HepG2 (cell line): ENCODE data around the gene ABI3. TPM values are rescaled to one million over a fixed set of nuclear protein-coding genes. Genes with fewer than 3 reads are reported as not detected.

Experiments used
- ATAC-seq: fragments of 200-7000 bp; cut with Tn5 transposase; 3 replicates; pipeline ENCODE4 v1.9.1; 2020; ENCODE audit warnings: mild to moderate bottlenecking, moderate library complexity
- BruUV-seq: library from RNA; stranded (reverse); fragments of 400-500 nt; replicated peaks from 2 replicates; lab custom pipeline; 2021; lab: Mats Ljungman, UMichigan
- CTCF ChIA-PET: fragments of 300-600 bp; formaldehyde crosslinking; extraction: SDS; loops from one replicate; lab custom pipeline; 2021; ENCODE audit warnings: low total read pairs, inconsistent platforms, low intra/inter-chr PET ratio; lab: Yijun Ruan, JAX
- POLR2A ChIA-PET: fragments of 350-600 bp; sonication (Branson Sonifier 250); formaldehyde crosslinking; loops from one replicate; lab custom pipeline; 2020; ENCODE audit warnings: antibody characterized with exemption, inconsistent platforms; lab: Yijun Ruan, JAX
- DNase-seq: peaks from one replicate; pipeline ENCODE4 v3.0.0-alpha.2; 2015; ENCODE audit warnings: low spot score
- FAIRE-seq: peaks from 3 replicates; lab custom pipeline; 2011; peaks lifted over from hg19 to GRCh38; lab: Jason Lieb, UNC
- H2AFZ ChIP-seq: one replicate; pipeline ENCODE4 v1.6.1; 2011; ENCODE audit warnings: low read length, inconsistent platforms
- H3K27ac ChIP-seq: fragments of 300-600 bp; 3 replicates; pipeline ENCODE4 v1.8.0; 2011; ENCODE audit warnings: mixed run types, mild to moderate bottlenecking, mixed read lengths, low read length, inconsistent platforms; ENCODE audit not compliant: insufficient read depth; ENCODE audit errors: extremely low read length
- H3K27me3 ChIP-seq, 2 experiments: fragments of 200-600 bp in 1 of 2; 2 replicates in 1 of 2; 3 replicates in 1 of 2; pipeline versions ENCODE4 v1.6.0 to v1.8.0; 2011; ENCODE audit warnings: low read length in 2 of 2, mild to moderate bottlenecking in 2 of 2, moderate library complexity in 2 of 2, inconsistent platforms in 1 of 2; ENCODE audit not compliant: insufficient read depth in 2 of 2, control insufficient read depth in 1 of 2
- H3K36me3 ChIP-seq, 2 experiments: fragments of 200-600 bp in 1 of 2; replicated peaks in 1 of 2; 2 replicates in 1 of 2; 3 replicates in 1 of 2; pipeline versions ENCODE4 v1.5.1 to v1.8.0; 2011; ENCODE audit warnings: low read length in 2 of 2, inconsistent platforms in 1 of 2; ENCODE audit not compliant: insufficient read depth in 2 of 2, control insufficient read depth in 1 of 2
- H3K4me1 ChIP-seq: 2 replicates; pipeline ENCODE4 v1.5.1; 2012; ENCODE audit warnings: low read length, inconsistent platforms; ENCODE audit not compliant: insufficient read depth
- H3K4me2 ChIP-seq: 2 replicates; pipeline ENCODE4 v1.6.0; 2011; ENCODE audit warnings: low read depth, low read length, inconsistent platforms
- H3K4me3 ChIP-seq, 3 experiments: fragments of 200-600 bp in 1 of 3; sonication (generic), shearing (Covaris generic) in 1 of 3; replicated peaks in 1 of 3; 2 replicates each; pipeline ENCODE4 v1.5.1; 2011 to 2016; ENCODE audit warnings: low read length in 3 of 3, inconsistent platforms in 2 of 3, low read depth in 2 of 3, mild to moderate bottlenecking in 2 of 3, control low read depth in 1 of 3, mixed read lengths in 1 of 3; ENCODE audit not compliant: insufficient read depth in 1 of 3
- H3K79me2 ChIP-seq: one replicate; pipeline ENCODE4 v1.6.1; 2011; ENCODE audit warnings: low read length, inconsistent platforms; ENCODE audit not compliant: insufficient read depth
- H3K9ac ChIP-seq: 2 replicates; pipeline ENCODE4 v1.6.0; 2011; ENCODE audit warnings: mild to moderate bottlenecking, low read depth, low read length, inconsistent platforms; ENCODE audit not compliant: insufficient read depth
- H3K9me3 ChIP-seq: 2 replicates; pipeline ENCODE4 v1.5.1; 2012; ENCODE audit warnings: mild to moderate bottlenecking, low read length
- H4K20me1 ChIP-seq: 2 replicates; pipeline ENCODE4 v1.6.0; 2011; ENCODE audit warnings: inconsistent platforms, mild to moderate bottlenecking, low read length, moderate library complexity; ENCODE audit not compliant: insufficient read depth
- BORCS8-MEF2B ChIP-seq: sonication (generic); formaldehyde crosslinking; IDR thresholded peaks from 2 replicates; pipeline ENCODE4 v1.8.0; 2022; ENCODE audit warnings: mild to moderate bottlenecking, missing genetic modification reagents
- HNRNPL ChIP-seq: fragments of 200-400 bp; formaldehyde crosslinking; IDR thresholded peaks from 2 replicates; pipeline ENCODE4 v1.6.1; 2017; ENCODE audit warnings: mild to moderate bottlenecking, low read depth, low read length
- HOXA5 ChIP-seq: sonication (generic); formaldehyde crosslinking; IDR thresholded peaks from 2 replicates; pipeline ENCODE4 v1.4.0; 2020; ENCODE audit warnings: missing genetic modification reagents
- TEAD3 ChIP-seq: optimal IDR thresholded peaks from 2 replicates; pipeline ENCODE3; 2016; ENCODE audit warnings: borderline replicate concordance
- ZFP90 ChIP-seq: sonication (generic); formaldehyde crosslinking; IDR thresholded peaks from 2 replicates; pipeline ENCODE4 v1.8.0; 2022; ENCODE audit warnings: missing genetic modification reagents, mild to moderate bottlenecking, inconsistent platforms, borderline replicate concordance
- WGBS: methylation state at CpG from one replicate; pipeline ENCODE4 v1.1.6; 2017; ENCODE audit warnings: low lambda C conversion rate; 5-methylcytosine and 5-hydroxymethylcytosine counted together
- in situ Hi-C: cut with HindIII; loops from 2 replicates; pipeline ENCODE4 v1.10.0; 2017; ENCODE audit warnings: low pct_unique_long_range_greater_than_20kb; ENCODE audit not compliant: extremely low pct_ligation_motif_present
- intact Hi-C: fragments of 100-400 bp; cut with micrococcal nuclease; formaldehyde crosslinking; loops from one replicate; pipeline ENCODE4 v1.10.0; 2022; ENCODE audit not compliant: unreplicated experiment
- polyA plus RNA-seq, 8 experiments: library from polyadenylated mRNA; depleted of rRNA in 3 of 8; stranded (reverse) in 7 of 8; unstranded in 1 of 8; fragments of >200 nt; fragmentation: Illumina TruSeq in 4 of 8; extraction: Trizol in 4 of 8; gene quantifications; 2 replicates each; pipeline versions ENCODE4 v1.2.1 to v1.2.3, GENCODE V29; 2011 to 2016; ENCODE audit warnings: low read depth in 4 of 8, missing spikeins in 1 of 8, mixed read lengths in 1 of 8; ENCODE audit not compliant: insufficient read depth in 1 of 8
- total RNA-seq, 5 experiments: library from RNA; depleted of rRNA; stranded (reverse); fragments of >200 nt; fragmentation: Illumina TruSeq; extraction: Trizol; gene quantifications; 2 replicates each; pipeline ENCODE4 v1.2.3, GENCODE V29; 2016; ENCODE audit warnings: low read depth in 1 of 5
- TF ChIP-seq, protein P1 (sequence below): sonication (generic); formaldehyde crosslinking; IDR thresholded peaks from 2 replicates; pipeline ENCODE4 v1.4.0; 2020; ENCODE audit warnings: missing genetic modification reagents, borderline replicate concordance
- TF ChIP-seq, protein P2 (sequence below): sonication (generic); formaldehyde crosslinking; IDR thresholded peaks from 2 replicates; pipeline ENCODE4 v1.4.0; 2020; ENCODE audit warnings: missing genetic modification reagents, borderline replicate concordance

Gene ABI3
- total and polyA plus RNA-seq, 2 of the 13 experiments (the other 11 are each of a cell fraction or from before 2014, with no cell fraction given) = not detected

DNA sequence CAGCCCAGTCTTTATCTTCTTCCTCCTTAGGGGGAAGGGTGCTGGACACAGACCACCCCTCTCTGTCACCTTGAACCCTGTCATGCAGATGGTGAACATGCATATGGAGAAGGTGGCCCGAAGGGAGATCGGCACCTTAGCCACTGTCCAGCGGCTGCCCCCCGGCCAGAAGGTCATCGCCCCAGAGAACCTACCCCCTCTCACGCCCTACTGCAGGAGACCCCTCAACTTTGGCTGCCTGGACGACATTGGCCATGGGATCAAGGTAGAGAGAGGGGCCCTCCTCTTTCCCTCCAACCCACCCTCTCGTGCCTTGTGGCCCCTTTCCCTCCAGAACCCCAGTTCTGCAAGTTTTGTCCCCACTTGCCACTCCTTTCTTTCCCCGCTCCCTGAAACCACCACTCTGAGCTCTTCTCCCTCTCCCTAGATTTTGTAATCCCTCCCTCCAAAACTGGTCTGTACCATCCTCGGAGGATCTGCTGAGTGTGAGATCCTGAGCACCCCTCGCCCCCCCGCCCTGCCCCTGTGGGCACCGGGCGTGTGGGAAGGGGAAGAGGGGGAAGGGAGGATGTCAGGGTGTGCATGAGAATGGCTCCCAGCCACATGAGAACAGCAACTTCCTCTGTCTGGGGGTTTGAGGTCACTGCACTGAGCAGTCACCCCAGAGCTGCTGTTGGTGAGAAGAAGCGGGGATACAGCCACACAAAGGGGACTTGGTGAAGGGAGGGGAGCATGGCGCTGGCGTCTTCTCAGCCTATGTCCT lies 7.3 kb downstream of the ABI3 start:
- ATAC-seq (no peak), FAIRE-seq (no peak), DNase-seq (no peak)
- 17% methylated on average over 15 of the region's 17 CpGs for WGBS
- no peak overlapping the region for H3K4me2 ChIP-seq
- H3K79me2 ChIP-seq = no peaks in the 10 kb centered on the region
- no peak overlapping the region for H2AFZ ChIP-seq
- POLR2A ChIA-PET = no interaction called here
- H3K4me3 ChIP-seq = no peak overlapping the region
- no peaks in the 10 kb centered on the region for H4K20me1 ChIP-seq
- TF ChIP-seq, protein P1, sequence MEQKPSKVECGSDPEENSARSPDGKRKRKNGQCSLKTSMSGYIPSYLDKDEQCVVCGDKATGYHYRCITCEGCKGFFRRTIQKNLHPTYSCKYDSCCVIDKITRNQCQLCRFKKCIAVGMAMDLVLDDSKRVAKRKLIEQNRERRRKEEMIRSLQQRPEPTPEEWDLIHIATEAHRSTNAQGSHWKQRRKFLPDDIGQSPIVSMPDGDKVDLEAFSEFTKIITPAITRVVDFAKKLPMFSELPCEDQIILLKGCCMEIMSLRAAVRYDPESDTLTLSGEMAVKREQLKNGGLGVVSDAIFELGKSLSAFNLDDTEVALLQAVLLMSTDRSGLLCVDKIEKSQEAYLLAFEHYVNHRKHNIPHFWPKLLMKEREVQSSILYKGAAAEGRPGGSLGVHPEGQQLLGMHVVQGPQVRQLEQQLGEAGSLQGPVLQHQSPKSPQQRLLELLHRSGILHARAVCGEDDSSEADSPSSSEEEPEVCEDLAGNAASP (CRISPR knock-in tag) = no peak
- TF ChIP-seq ZFP90 (CRISPR knock-in tag) (no peak), TEAD3 (CRISPR knock-in tag) (no peak), HNRNPL (no peak), HOXA5 (CRISPR knock-in tag) (no peak), BORCS8-MEF2B (CRISPR knock-in tag) (no peak)
- TF ChIP-seq, protein P2, sequence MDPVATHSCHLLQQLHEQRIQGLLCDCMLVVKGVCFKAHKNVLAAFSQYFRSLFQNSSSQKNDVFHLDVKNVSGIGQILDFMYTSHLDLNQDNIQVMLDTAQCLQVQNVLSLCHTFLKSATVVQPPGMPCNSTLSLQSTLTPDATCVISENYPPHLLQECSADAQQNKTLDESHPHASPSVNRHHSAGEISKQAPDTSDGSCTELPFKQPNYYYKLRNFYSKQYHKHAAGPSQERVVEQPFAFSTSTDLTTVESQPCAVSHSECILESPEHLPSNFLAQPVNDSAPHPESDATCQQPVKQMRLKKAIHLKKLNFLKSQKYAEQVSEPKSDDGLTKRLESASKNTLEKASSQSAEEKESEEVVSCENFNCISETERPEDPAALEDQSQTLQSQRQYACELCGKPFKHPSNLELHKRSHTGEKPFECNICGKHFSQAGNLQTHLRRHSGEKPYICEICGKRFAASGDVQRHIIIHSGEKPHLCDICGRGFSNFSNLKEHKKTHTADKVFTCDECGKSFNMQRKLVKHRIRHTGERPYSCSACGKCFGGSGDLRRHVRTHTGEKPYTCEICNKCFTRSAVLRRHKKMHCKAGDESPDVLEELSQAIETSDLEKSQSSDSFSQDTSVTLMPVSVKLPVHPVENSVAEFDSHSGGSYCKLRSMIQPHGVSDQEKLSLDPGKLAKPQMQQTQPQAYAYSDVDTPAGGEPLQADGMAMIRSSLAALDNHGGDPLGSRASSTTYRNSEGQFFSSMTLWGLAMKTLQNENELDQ (CRISPR knock-in tag) = no peak
- intact Hi-C loops = no loop called here
- no TSS peak for BruUV-seq
- no peaks in the 10 kb centered on the region for H3K36me3 ChIP-seq
- in situ Hi-C loops = no loop called here
- H3K27me3 ChIP-seq = peaks cover 8 to 71% of the 10 kb centered on the region in 2 experiments
- no peaks in the 10 kb centered on the region for H3K9me3 ChIP-seq
- no peak overlapping the region for H3K9ac ChIP-seq
- H3K27ac ChIP-seq = no peak overlapping the region
- no peaks in the 10 kb centered on the region for H3K4me1 ChIP-seq
- CTCF ChIA-PET = no interaction called here
